Measurements from ENCODE around the gene KCNAB1.

Gene KCNAB1

GRCh38 chr3:156477323-156477722 lies 356.9 kb downstream of the KCNAB1 start:
- no peak overlapping the region for H3K4me3 ChIP-seq (ENCODE audit: low read length)
- DNase-seq (ENCODE audit: low read depth), result no peak
- no peak for TF ChIP-seq CTCF (IDR thresholded peaks at IDR 0.05; ENCODE audit: insufficient read depth, low read depth, low read length, missing control alignments)

- no peak for DNase-seq (ENCODE audit: low read depth)
- TF ChIP-seq CTCF (IDR thresholded peaks at IDR 0.05; ENCODE audit: insufficient read depth, low read depth, low read length, missing control alignments), result no peak
- no peak overlapping the region for H3K4me3 ChIP-seq (ENCODE audit: low read length)
These were observed 358.5 kb downstream of the KCNAB1 start for GRCh38 chr3:156478891-156479290.

- no peak for TF ChIP-seq CTCF (IDR thresholded peaks at IDR 0.05; ENCODE audit: insufficient read depth, low read depth, low read length, missing control alignments)
- H3K4me3 ChIP-seq (ENCODE audit: low read length), result no peak overlapping the region
- DNase-seq (ENCODE audit: low read depth), result no peak
These were observed 359.2 kb downstream of the KCNAB1 start for GRCh38 chr3:156479604-156480003.

GRCh38 chr3:156480949-156481348 lies 360.6 kb downstream of the KCNAB1 start:
- no peak for DNase-seq (ENCODE audit: low read depth)
- TF ChIP-seq CTCF (IDR thresholded peaks at IDR 0.05; ENCODE audit: insufficient read depth, low read depth, low read length, missing control alignments), result no peak
- no peak overlapping the region for H3K4me3 ChIP-seq (ENCODE audit: low read length)

- DNase-seq (ENCODE audit: low read depth), result no peak
- no peak for TF ChIP-seq CTCF (IDR thresholded peaks at IDR 0.05; ENCODE audit: insufficient read depth, low read depth, low read length, missing control alignments)
- no peak overlapping the region for H3K4me3 ChIP-seq (ENCODE audit: low read length)
These were observed 362.6 kb downstream of the KCNAB1 start for GRCh38 chr3:156483002-156483401.

GRCh38 chr3:156483426-156483825 lies 363.0 kb downstream of the KCNAB1 start:
- DNase-seq (ENCODE audit: low read depth), result peak; percentile 84

More at GRCh38 chr3:156483426-156483825, 363.0 kb downstream of the KCNAB1 start:
- TF ChIP-seq CTCF (IDR thresholded peaks at IDR 0.05; ENCODE audit: insufficient read depth, low read depth, low read length, missing control alignments), result no peak
- no peak overlapping the region for H3K4me3 ChIP-seq (ENCODE audit: low read length)
